Hematopoietic multipotent progenitor cell treated with erythropoietin and hydrocortisone succinate and interleukin-3 and kit ligand, for 15 days (in vitro differentiated cells): ENCODE measurements around the gene SFXN3.

ENCODE experiments used
- DNase-seq: peaks from one replicate; pipeline ENCODE4 v3.0.0-alpha.2; 2015; ENCODE audit warnings: low spot score

SFXN3 gene

GRCh38 chr10:101072923-101073322 is 41.9 kb downstream of the SFXN3 start:
- no peak for DNase-seq

DNA sequence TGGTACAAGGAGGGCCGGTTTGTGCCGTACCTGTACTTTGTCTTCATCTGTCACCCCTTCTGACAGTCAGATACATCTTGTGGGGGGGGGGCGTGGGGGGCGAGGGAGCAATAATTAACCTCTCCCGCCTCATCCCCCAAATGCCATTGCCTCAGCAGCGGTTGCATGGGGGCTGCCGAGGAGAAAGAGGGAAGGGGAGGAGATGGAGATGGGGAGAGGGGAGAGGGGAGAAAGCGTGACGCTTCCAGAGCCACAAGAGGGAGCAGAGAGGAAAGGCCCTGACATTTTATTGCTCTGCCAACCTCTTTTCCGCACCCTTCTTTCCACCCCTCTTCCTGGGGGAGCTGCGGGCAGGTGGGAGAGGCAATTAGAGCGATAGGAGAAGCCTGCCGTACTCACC is 42.6 kb downstream of the SFXN3 start:
- no peak for DNase-seq

DNA sequence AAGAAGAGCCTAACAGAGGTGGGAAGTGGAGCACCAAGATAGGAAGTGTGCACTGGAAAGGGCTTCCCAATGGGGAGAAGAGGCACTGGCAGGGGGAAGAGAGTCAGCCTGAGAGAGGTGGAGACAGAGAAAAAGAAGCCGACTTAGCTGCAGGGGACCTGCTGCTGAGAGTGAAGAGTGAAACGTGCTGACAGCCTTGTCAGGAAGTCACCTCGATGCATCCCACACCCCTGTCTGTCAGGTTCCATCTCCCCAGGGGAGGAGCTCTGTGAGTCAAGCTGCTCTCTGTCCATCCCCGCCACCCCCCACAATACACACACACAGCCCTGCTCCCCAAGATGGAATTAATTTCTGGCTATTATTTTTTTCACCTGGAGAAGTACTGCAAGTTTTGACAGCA is 44.7 kb downstream of the SFXN3 start:
- no peak for DNase-seq

DNA sequence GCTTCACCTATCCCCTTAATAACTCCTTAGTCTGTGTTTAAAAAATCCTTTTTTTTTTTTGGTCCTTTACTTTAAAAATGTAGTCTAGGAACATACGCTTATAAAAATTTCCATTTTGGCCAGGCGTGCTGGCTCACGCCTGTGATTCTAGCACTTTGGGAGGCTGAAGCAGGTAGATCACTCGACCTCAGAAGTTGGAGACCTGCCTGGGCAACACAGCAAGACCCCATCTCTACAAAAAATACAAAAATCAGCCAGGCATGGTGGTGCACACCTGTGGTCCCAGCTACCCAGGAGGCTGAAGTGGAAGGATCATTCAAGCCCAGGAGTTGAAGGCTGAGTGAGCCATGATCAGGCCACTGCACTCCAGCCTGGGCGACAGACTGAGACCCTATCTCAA is 45.6 kb downstream of the SFXN3 start:
- no peak for DNase-seq

- no peak for DNase-seq
Observed at GRCh38 chr10:101079874-101080273, 48.8 kb downstream of the SFXN3 start.

DNA sequence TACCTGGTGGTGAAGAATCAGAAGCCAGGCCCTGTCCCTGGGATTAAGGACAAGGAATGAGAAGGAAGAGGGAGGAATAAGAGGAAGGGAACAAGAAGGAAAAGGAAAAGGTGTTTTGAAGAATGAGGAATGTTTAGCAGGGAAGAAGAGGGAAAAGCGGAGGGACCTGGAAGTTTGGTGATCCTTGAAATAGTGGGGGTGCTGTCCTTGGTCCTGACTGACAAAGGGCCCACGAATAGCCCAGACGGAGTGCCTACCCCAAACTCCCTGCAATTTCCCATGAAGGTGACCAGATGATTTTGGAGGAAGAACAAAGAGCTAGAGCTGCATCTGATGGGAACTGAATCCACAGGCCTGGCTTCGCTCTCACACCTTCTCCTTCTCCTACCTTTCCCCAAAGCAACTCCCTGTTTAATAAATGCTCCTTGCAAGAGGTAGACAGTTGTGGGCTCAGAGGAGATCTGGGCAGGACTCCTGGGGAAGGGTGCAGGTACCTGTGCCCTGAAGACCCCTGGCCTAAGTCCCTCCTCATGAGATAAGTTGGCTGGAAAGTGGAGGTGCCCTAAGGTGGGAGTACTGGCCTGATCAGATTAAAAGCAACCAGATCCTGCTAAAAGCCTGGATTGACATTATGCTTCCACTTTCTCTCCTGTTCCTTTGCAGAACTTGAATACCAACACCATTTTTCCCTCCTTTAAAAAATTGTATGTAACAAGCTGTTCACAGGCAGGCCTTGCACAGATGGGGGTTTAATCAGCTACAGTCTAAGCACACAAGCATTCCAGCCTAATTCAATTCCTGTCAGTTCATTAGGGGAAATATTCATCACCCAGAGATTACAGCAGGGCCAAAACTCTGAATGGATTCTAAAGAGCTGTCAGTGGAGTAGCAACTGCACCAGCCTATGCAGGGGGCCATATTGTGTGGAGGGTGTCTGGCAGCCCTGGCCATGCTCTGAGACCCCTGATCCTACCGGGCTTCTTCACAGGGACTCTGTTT is 50.2 kb downstream of the SFXN3 start:
- DNase-seq = no peak

DNA sequence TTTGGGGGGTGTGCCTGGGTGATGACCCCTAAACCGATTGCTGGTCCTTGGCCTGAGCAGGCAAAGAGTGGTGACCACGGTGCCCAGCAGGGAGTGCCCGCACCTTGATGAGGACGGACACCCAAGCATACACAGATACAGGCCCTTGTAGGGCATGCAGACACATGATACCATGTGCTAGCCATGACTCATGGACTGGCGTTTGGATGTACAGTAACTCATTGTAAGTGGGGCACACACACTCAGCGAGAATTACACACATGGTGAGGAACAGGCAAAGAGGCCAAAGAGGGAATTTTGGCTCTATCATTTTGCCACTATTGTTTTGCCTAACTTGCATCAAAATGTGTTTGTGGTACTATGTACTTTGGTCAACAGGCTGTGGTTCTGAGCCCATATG is 54.8 kb downstream of the SFXN3 start:
- no peak for DNase-seq

DNA sequence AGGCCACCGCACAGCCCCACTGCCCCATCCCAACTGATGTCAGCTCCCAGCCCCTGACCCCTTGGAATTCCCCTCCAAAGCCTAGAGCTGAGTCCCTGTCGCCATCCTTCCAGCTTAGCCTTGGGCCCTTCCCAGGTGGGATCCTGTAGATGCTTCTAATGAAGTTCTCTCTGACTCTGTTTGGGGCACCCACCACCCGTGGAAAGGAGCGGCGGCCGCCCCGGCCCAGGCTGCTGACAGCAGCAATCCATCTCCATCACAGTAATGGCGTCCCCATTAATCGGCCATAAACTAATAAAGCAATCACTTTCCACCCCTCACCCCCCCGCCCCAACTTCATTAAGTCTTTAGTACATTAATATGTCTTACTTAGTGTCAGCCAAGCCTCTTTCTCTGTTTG is 56.3 kb downstream of the SFXN3 start:
- no peak for DNase-seq

GRCh38 chr10:101087965-101088364 is 56.9 kb downstream of the SFXN3 start:
- no peak for DNase-seq

DNA sequence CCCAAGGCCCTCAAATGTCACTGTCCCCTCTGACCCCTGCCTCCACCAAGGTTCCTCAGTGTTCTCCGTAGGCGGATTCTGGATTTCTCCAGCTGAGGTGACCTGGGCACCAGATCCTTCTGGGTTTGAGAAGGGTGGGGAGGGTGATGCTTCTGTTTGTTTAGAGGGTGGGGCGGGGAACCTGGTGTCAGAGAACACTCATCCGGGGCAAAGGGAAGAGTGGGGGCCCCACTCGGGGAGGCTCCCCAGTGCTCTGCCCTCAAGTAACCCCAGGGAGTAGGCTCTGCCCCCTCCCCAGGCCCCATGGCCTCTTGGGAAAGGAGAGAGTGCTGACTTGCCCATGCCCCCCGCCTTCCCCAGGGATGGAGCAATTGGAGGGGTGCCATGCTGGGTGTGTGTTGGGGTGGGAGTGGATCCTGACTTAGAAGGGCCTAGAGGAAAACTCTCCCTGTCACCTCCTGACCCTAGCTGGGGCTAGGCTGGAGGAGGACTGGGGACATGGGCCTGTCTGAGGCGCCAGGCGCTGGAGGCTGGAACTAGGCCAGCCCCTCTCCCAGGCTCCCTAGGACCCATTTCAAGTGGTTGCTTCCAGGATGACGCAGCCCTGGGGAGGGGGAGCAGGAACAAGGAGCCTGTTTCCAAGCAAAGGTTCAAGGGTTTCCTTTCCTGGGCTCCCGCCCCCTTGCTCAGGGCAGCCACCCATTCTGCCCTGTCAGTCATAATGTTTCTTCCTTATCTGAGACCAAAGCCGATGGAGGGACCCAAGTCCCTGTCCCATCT is 58.7 kb downstream of the SFXN3 start:
- DNase-seq = no peak

DNA sequence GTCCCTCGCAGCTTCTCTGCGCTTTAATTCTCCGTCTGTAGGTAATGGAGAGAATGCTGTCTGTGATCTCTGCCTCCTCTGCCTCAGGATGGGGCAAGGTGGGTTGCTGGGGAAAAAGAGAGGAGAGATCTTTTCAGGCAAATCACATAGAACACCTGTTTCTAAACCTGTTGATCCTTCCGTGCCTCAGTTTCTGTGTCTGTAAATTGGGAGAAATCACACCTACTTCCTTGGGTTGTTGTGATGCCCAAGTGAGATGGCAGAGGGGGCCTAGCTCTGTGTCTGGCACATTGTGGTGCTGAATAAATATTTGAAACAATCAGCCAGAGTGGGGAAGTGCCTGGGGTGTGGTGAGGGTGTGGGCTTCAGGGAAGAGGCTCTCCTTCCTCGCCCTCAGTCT is 59.6 kb downstream of the SFXN3 start:
- no peak for DNase-seq
